RCC 7860 (cell line): ENCODE results near the gene SLC5A10.

Experiments used
- DNase-seq: peaks from one replicate; pipeline ENCODE4 v3.0.0-alpha.2; 2015; ENCODE audit warnings: low spot score
- FAIRE-seq: peaks from 2 replicates; lab custom pipeline; 2012; peaks lifted over from hg19 to GRCh38; lab: Jason Lieb, UNC

Gene SLC5A10

DNA sequence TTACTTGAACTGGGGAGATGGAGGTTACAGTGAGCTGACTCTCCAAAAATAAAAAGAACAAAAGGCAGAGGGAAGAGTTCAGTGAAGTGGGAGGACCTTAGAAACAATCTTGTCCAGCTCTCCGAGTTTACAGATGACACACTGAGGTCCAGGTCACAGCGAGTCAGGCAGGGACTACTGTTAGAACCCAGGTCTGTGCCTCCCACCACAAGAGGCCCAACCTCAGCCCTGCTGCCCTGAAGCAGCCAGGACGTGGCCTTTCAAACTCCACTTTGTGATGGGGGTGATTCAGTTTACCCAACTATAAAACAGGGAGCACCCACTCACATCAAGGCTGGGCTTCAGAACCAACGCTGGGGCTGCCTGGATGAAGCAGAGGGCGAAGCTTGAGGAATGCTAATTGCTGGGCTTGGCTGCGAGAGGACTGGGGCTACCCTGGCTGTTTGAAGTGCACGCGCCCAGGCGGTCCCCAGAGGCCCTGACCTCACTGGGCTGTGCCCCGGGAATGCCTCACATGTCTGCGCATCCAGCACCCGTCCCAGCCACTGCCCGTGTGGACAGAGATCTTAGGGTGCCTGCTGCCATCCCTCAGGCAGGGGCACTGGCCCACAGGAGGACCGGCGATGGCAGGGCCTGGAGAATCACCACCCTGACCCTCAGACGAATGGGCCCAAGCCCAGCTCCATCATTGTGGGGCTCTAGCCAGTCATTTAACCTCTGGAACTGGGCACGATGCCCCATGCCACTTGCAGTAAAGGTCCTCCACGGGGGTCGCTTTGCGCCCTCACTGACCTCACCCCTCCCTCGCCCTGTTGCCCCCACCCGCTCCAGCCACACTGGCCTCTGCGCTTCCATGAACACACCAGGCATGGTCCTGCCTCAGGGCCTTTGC lies 11.4 kb downstream of the SLC5A10 start:
- FAIRE-seq, result no peak

DNA sequence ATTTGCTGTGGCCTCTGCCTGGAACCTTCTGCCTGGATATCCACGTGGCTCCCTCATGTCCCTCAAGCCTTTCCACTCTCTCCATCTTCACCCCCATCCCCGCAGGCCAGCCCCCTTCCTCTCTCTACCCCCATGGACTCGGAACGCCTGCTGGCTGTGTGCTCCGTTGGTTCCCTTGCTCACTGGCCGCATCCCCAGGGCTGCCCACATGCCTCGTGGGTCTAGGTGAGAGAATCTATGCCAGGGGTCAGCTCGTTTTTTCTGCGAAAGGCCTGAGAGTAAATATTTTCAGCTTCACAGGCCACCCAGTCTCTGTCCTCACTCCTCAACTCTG lies 12.0 kb downstream of the SLC5A10 start:
- no peak for FAIRE-seq
- no peak for DNase-seq

More for the DNA sequence above, 11.4 kb downstream of the SLC5A10 start:
- DNase-seq, result peak; percentile 58

DNA sequence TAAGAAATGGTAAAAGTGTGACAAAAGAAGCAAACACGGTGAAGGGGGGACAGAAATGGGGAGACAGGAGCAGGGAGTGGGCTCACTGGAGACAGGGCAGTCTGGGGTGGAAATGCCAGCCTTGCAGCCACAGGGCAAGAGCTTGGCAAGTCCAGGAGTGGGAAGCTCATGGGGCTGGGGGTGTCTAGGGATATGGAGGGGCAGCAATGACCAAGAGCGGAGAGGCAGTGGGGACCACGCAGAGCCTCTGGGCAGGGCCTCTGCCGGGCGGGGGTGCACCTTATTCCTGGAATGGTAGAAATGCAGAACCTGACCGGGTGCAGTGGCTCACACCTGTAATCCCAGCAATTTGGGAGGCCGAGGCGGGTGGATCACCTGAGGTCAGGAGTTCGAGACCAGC lies 12.6 kb downstream of the SLC5A10 start:
- DNase-seq, result no peak
- FAIRE-seq, result no peak

DNA sequence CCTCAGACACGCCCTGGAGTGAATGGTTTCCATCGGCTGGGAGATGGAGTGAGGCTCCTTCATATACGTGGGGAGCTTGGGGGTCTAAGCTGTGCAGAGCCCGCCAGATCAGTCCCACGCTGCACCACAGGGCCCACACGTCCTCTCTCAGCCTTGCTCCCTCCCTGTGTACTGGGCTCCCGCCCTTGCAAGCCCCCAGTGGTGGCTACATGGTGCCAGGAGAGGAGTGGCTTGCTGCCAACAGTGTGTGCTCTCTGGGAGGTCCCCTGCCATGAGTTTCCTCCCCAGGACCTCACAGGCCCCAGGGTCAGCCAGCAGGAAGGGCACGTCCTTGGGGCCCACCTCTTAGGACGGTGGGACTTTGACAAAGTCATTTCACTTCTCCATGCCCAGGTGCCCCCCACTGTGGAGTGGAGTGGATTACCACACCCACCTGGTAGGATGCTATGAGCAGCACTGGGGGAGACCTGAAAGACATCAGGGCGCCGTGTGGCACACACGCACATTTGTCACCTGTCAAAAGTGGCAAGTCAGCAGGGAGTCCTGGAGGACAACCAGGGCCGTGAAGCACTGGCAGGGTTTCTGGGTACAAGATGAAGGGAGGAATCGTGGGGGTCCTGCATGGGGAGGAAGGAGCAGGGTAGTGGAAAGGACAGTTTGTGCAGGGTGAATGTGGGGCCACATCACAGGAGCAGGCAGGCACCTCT lies 13.7 kb downstream of the SLC5A10 start:
- DNase-seq (no peak), FAIRE-seq (no peak)

DNA sequence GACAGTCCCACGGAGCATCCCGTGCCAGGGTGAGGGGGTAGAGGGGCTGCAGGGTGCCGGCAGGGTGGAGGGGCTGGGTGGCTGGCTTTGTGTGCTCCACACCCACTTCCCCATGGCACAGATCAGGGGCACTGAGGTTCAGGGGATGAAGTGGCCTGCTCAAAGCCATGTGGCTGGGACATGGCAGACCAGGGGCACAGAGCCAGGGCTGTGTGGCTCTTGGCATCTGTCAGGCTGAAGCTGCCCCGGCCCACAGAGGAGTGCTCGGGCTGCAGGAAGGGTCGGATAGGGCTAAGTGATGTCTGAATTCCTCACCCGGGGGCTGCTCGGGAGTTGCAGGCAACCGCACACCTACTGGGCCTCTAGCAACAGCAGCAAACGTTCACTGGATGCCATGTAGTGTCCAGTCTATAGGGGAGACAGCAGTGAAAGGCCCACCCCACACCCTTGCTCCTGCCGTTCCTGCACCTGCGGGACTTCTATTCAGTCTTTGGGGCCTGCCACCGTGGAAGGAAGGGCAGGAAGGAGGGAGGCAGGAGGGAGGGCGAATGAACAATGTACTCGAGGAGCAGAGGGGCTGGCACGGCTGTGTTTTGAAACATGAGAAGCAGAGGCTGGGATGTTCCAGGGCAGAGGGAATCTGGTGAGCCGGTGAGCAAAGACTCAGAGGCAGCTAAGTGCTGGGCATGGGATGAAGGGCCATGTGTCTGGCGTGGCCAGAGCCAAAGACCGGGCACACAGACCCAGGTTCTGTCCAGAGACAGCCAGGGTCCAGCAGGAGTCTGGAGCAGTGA lies 15.1 kb downstream of the SLC5A10 start:
- FAIRE-seq, result no peak

DNA sequence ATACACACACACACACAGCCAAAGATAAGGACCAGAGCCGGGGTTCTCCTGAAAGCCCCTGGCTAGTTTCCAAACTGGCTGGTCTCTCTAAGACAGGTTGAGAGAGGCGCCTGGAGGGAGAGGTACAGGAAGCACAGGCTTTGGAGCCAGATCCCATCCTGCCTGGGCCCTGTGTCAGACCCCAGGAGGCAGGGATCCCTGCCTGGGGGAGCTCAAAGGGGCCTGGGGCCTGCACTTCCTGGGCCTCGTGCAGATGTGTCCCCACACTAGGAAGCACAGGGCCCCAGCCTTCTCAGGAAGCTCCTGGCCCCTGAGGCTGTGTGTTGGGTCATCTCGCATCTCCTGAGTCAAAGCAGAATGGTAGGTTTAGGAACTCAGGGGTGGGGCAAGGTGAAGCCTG lies 16.0 kb downstream of the SLC5A10 start:
- FAIRE-seq, result no peak

More for the DNA sequence above, 15.1 kb downstream of the SLC5A10 start:
- DNase-seq, result no peak

DNA sequence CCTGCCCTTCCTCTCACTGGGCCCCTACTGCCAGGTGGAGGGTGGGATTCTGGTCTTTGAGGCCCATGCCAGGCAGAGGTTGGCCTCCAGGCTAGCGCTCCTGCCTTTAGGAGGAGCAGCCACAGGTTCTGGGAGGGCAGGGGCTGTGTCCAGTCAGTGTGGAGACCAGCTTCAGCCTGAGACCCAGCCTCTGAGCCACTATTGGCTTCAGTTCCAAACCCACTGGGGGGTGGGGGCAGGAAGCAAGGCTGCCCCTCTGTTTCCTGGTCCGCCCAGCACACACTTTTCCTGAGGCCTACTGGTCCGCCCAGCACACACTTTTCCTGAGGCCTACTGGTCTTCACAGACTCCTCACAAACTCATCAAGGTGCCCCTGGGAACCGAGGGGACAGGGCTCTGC lies 16.4 kb downstream of the SLC5A10 start:
- DNase-seq (no peak), FAIRE-seq (no peak)

More for the DNA sequence above, 16.0 kb downstream of the SLC5A10 start:
- no peak for DNase-seq

DNA sequence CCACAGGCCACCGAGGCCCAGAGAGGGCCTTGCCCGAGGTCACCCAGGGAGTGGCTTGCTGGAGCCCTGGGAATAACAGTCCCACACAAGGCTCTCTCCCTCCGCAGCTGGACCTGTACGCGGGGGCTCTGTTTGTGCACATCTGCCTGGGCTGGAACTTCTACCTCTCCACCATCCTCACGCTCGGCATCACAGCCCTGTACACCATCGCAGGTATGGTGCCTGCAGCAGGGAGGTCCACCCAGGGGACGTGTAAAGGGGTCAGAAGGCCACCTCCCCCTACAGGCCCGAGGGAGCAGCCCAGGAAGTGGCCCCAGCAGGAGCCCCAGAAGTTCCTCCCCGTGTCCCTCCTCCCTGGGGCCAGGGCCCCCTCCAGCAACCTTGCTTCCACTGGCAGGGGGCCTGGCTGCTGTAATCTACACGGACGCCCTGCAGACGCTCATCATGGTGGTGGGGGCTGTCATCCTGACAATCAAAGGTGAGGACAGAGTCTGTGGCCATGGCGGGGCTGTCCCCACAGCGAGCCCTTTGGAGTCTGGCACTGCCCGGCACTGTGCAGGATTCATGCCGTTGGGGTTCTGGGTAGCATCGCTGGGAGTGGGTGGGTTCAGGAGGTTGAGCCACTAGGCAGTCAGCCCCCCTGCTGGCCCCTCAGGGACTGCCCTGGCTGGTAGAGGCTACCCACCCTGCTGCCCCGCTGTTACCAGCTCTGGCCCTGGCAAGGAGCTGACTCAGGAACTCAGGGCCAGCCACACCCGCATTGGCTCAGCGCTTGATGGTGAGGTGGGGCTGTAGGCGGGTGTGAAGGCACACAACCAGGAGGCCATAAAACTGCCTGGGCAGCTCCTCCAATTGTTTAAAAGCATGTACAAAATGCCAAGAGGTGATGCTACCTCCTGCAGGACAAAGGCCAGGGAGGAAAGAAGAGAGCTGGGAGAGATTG lies 17.3 kb downstream of the SLC5A10 start:
- DNase-seq (no peak), FAIRE-seq (no peak)

DNA sequence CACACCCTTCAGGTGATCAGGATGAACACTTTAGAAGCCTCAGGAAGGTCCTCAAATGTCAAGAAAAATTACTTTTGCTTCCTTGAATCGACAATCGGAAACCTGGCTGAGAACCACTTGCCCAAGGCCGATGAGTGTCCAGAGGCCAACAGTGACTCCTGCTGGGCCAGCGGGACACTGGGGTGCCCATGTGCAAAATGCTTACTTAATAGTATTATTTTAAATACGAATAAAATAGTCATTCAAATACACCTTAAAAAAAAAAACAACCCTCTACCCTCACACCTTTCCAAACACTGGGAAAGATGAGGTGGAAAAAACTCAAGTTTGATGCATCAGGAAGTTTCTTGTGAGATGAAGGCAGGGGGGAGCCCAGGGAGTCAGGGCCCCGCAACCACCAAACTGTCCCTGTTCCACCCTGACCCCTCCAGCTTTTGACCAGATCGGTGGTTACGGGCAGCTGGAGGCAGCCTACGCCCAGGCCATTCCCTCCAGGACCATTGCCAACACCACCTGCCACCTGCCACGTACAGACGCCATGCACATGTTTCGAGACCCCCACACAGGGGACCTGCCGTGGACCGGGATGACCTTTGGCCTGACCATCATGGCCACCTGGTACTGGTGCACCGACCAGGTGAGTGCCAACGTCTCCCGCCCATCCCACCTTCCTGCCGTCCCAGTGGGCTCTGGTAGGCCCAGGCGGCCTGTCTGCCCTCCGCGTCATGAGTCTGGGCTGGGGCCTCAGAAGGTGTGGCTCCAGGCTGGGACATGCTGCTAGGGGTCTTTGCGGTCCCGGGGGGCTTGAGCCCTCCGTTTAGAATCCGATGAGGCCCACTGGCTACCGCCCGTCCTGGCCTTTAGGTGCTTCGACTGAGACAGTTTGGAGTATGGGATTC lies 18.9 kb downstream of the SLC5A10 start:
- FAIRE-seq, result no peak
- no peak for DNase-seq

DNA sequence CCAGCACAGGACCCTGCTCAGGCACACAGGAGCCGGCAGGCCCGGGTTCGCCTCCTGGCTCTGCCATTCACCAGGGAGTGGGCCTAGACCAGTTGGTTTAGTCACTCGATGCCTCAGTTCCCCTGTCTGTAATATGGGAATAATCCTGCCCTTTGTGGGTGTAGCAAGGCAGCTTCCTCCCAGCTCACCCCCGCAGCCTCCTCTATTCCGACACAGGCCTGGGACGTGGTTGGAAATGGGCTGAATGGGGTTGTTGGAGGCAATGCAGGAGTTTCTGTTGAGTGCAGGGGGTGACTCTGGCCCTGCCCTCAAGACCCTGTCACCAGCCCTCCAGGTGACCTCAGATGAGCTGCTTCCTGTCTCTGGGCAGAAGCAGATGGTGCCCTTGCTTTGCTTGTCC lies 19.8 kb downstream of the SLC5A10 start:
- DNase-seq (no peak), FAIRE-seq (no peak)

DNA sequence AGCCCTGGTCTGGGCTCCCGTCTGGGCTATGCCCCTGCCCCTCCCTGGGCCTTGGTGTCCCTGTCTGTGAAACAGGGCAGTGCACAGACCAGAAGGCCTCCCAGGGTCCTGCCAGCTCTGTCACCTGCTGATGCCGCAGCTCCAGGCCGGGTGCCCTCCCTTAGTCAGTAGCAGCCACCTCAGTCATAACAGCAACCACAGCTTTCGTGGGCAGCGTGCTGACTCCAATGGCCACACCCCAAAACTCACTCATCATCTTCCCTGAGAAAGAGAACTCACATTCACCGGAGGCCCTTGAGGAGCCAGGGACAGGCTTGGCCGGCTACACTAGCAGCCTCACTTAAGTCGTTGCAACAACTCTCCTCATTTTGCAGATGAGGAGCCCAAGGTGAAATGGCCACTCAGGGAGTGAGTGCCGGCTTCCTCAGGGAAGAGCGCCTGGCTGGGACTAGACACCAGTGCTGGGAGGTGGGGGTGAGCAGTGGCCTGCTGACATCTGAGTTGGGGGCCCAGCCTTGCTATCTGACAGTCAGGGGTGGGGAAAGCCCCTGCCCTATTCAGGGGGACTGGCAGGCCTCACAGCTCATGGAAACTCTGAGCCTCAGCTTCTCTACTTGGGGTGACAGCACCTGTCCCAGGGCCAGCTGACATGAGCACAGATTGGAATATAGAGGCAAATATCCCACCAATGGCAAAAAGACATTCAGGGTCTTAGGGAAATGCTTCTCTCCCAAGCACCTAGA lies 22.6 kb downstream of the SLC5A10 start:
- DNase-seq (peak; percentile 46), FAIRE-seq (no peak)

DNA sequence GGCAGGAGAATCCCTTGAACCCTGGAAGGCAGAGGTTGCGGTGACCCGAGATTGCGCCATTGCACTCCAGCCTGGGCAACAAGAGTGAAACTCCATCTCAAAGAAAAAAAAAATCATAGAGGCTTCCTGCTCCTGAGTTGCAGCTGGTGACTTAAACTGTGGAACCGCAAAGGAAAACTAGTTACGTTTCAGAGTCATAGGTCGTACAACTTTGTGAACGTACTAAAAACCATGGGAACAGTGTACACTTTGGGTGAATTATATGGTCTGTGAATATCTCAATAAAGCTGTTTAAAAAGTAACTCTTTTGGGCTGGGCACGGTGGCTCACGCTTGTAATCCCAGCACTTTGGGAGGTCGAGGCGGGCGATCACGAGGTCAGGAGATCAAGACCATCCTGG lies 23.6 kb downstream of the SLC5A10 start:
- no peak for DNase-seq
- FAIRE-seq, result no peak

DNA sequence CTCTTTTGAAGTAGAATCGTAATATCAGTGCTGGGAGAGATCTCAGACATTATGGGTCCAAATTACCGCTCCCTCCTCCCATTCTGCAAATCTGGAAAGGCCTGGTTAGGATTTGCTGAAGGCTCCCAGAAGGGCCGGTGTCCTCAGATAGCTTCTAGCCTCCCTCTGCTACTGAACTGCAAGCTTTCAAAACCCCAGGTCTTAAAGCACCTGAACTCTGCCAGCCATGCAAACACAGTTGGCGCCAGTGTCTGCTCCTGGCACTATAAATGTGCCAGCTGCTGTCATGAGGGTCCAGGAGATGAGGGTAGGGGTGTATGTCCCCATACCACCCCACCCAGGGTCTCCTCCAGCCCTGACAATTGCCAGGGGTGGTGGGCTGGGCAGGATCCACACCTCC lies 24.2 kb downstream of the SLC5A10 start:
- DNase-seq, result no peak
- FAIRE-seq, result no peak

DNA sequence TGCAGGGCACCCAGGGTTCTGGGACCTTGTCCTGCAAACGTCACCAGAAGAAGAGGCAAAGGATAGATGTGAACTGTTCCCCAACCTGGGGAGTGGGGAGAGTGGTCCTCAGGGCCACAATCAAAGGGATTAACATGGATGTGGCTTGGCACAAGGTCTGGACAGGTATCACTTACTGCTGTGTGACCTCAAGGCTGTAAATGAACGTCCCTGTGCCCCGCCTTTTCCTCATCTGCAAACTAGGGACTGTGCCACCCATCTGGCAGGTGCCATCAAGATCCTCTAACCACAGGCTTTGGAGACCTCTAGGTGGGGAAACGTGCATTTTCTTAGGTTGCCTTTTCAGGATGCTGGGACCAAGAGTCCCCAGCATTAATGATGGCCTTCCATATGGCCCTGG lies 25.1 kb downstream of the SLC5A10 start:
- FAIRE-seq (no peak), DNase-seq (no peak)

DNA sequence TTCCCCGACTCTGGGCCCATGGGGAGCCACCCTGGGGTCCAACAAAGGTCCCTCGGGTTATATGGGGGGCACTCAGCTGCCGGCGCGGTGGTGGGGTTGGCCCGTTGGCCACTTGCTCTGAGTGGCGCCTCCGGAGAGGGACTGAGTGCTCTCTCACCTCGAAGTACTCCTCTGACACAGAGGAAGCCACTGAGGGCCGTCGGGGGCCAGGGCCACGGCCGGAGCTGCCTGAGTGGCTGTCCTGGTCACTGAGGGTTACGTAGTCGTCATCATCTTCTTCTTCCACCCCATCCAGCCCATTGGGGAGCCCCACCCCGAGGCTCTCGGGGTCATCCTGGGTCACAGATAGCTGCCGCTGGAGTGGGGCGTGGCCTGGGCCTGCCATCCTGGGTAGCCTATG lies 25.7 kb downstream of the SLC5A10 start:
- FAIRE-seq (no peak), DNase-seq (no peak)

DNA sequence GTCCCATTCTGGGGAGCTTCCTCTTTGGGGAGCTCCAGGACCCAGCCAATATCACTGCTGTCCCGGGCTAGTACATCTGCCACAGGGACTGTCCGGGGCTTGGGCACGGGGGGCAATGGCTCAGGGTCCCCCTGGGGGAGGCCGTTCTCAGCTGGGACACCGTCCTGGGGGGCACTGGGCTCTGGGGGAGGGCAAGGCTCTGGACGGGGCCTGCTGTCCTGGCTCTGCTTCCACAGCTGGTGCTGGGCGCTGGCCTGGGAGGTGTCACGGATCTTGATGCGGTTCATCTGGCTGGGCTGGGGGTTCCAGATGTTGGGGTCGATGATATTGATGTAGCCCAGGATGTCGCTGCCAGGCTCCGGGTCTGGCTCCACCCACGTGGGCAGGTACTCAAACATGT lies 26.1 kb downstream of the SLC5A10 start:
- no peak for FAIRE-seq
- DNase-seq, result no peak

DNA sequence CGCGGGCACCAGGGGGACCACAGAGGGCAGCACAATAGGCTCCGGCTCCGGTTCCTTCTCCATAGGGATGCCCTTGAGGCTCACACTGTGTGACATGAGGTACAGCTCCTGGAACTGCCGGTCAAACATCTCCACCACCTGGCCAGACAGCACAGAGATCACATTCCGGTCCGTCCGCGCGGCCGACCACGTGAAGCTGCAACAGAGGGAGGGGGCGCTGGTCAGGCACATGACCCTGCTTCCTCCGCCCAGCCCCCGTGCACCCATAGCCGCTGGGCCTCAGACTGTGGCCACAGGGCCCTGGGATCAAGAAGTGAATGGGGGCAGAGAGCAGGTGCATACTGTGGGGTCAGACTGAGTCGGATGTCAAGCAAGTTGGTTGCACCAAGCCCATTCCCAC lies 26.7 kb downstream of the SLC5A10 start:
- DNase-seq, result no peak
- no peak for FAIRE-seq

DNA sequence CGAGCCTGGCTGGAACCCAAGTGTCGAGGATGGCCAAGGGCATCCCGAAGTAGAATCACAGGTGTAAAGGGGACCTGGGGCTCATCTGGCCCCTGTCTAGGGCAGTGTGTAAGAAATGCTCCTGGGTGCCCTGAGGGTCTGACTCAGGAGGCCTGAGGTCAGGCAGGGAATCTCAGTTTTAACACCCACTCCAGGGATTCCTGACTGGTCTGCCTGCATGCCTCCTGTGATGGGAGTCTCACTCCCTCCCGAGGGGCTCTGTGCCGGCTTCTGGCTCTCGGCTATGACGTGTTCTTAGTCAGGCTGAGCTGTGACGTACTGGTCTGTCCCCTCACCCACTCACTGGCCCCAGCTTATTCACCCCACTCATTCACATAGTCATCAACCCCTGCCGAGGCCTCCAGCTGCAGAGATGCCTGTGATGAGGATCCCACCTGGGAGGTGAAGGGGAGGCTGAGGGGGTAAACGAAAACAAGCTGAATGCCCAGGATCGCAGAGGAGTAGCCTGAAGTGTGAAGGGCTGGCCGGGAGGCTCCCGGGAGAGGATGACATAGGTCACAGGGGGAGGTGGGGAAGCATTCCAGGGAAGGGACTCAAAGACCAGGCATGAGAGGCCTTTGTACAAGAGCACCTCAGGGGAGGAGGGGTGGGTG lies 28.8 kb downstream of the SLC5A10 start:
- DNase-seq, result peak; percentile 21
- no peak for FAIRE-seq
